ENCODE measurements around the gene FMNL2. TPM values are rescaled to one million over a fixed set of nuclear protein-coding genes. Genes with fewer than 3 reads are reported as not detected.

The FMNL2 gene
- total RNA-seq, 1 donor from 2014 or later = 166 TPM

- H3K4me3 Mint-ChIP-seq (ENCODE audit: unreplicated experiment) = no peak overlapping the region
- H3K36me3 Mint-ChIP-seq (ENCODE audit: unreplicated experiment) = peaks cover 7% of the 10 kb centered on the region
- H3K4me1 Mint-ChIP-seq (ENCODE audit: low read depth, unreplicated experiment) = peaks cover 16% of the 10 kb centered on the region
- H3K27ac Mint-ChIP-seq (ENCODE audit: unreplicated experiment) = peak overlapping the region; percentile 72
- peaks cover 7% of the 10 kb centered on the region for H3K9me3 Mint-ChIP-seq (ENCODE audit: unreplicated experiment)
- no peak for DNase-seq
- peaks cover 7% of the 10 kb centered on the region for H3K27me3 Mint-ChIP-seq (ENCODE audit: unreplicated experiment)
- no peak for TF ChIP-seq CTCF (IDR thresholded peaks at IDR 0.05; ENCODE audit: partially characterized antibody, unreplicated experiment)
Measured at GRCh38 chr2:152587187-152587947, 252.4 kb downstream of the FMNL2 start.

GRCh38 chr2:152588998-152589397, 254.0 kb downstream of the FMNL2 start:
- Mint-ChIP-seq H3K27me3 (ENCODE audit: unreplicated experiment) (peaks cover 8% of the 10 kb centered on the region), H3K27ac (ENCODE audit: unreplicated experiment) (peak overlapping the region; percentile 81), H3K9me3 (ENCODE audit: unreplicated experiment) (peaks cover 8% of the 10 kb centered on the region), H3K36me3 (ENCODE audit: unreplicated experiment) (peaks cover 7% of the 10 kb centered on the region), H3K4me1 (ENCODE audit: low read depth, unreplicated experiment) (peaks cover 27% of the 10 kb centered on the region), H3K4me3 (ENCODE audit: unreplicated experiment) (peak overlapping the region; percentile 44)
- no peak for TF ChIP-seq CTCF (IDR thresholded peaks at IDR 0.05; ENCODE audit: partially characterized antibody, unreplicated experiment)
- DNase-seq = no peak

DNA sequence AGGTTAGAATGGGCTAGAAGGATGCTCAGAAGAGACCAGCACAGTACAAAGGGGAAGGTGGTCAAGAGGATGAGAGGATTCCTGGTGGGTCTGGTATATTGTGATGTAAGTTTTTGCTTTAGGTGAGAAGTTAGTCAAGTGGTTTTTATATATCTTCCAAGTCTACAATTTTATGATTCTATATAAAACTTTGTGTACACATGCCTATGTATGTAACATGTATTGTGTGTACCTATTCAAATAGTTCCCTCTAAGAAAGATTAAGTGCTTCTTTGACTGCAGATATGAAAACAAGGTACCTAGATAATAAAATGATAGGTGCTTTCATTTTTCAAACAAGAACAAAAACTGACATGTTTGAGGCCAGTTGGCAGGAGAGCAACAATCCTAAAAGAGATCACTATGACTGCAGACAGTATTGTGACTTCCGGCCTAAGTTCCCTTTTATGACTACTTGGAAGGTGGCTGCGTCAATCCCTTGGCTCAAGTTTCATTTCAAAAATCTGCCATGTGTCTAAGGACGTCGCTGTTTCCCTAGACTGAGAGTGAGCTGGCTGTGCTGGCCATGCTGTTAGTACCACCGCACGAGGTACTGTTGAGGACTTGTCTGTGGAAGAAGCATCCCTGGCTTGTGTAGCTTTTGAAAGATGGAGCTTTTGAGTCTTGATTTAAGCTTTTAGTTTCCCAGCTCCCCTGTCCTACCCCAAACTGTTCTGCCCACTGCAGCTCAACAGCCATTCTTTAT, 259.2 kb downstream of the FMNL2 start:
- H3K36me3 Mint-ChIP-seq (ENCODE audit: unreplicated experiment) = no peaks in the 10 kb centered on the region
- DNase-seq = no peak
- H3K4me3 Mint-ChIP-seq (ENCODE audit: unreplicated experiment) = no peak overlapping the region
- H3K27ac Mint-ChIP-seq (ENCODE audit: unreplicated experiment) = no peak overlapping the region
- H3K9me3 Mint-ChIP-seq (ENCODE audit: unreplicated experiment) = peaks cover 8% of the 10 kb centered on the region
- H3K4me1 Mint-ChIP-seq (ENCODE audit: low read depth, unreplicated experiment) = peaks cover 21% of the 10 kb centered on the region
- peaks cover 8% of the 10 kb centered on the region for H3K27me3 Mint-ChIP-seq (ENCODE audit: unreplicated experiment)
- TF ChIP-seq CTCF (IDR thresholded peaks at IDR 0.05; ENCODE audit: partially characterized antibody, unreplicated experiment) = no peak

DNA sequence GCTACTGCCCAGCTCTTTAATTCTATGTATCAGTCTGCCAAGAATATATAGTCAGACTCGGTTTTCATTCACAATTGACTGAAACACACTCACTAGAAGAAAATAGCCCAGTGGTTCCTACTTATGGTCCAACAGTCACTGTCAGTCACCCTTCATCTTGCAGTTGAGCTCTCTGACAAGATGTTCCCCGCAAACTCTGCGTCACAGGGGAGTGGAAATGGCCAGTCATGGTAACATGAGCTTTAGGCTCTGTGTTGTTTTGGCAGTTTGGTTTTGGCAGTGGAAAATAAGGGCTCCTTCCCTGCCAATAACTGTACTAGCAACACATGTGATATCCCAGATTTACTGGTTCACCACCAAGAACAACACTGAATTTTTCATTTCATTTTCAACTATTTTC, 259.8 kb downstream of the FMNL2 start:
- Mint-ChIP-seq H3K36me3 (ENCODE audit: unreplicated experiment) (no peaks in the 10 kb centered on the region), H3K27ac (ENCODE audit: unreplicated experiment) (no peak overlapping the region), H3K4me1 (ENCODE audit: low read depth, unreplicated experiment) (peaks cover 17% of the 10 kb centered on the region), H3K9me3 (ENCODE audit: unreplicated experiment) (peaks cover 7% of the 10 kb centered on the region), H3K4me3 (ENCODE audit: unreplicated experiment) (no peak overlapping the region), H3K27me3 (ENCODE audit: unreplicated experiment) (peaks cover 7% of the 10 kb centered on the region)
- no peak for DNase-seq
- no peak for TF ChIP-seq CTCF (IDR thresholded peaks at IDR 0.05; ENCODE audit: partially characterized antibody, unreplicated experiment)

Measured in glutamatergic neuron (in vitro differentiated cells).